Measurements from ENCODE around the gene ATP13A2.

ATP13A2 gene

GRCh38 chr1:17011439-17012307 lies at the start of gene ATP13A2:
ATP13A2 (minus strand) TSS chr1:17011928; CDS start chr1:17011738, 190 bp downstream.
- DNase-seq (ENCODE audit: low read depth in 2 of 2), result peak; percentile 48 to 83

GRCh38 chr1:17061486-17061885 lies 49.8 kb upstream of the ATP13A2 start:
- DNase-seq (ENCODE audit: low read depth in 2 of 2), result no peak

GRCh38 chr1:17060306-17060749 lies 48.6 kb upstream of the ATP13A2 start:
- DNase-seq (ENCODE audit: low read depth in 2 of 2), result no peak

- no peak for DNase-seq (ENCODE audit: low read depth in 2 of 2)
These were observed 47.9 kb upstream of the ATP13A2 start for GRCh38 chr1:17059391-17060305.

GRCh38 chr1:17056551-17056950 lies 44.8 kb upstream of the ATP13A2 start:
- DNase-seq (ENCODE audit: low read depth in 2 of 2), result no peak

- DNase-seq (ENCODE audit: low read depth in 2 of 2), result no peak
These were observed 44.1 kb upstream of the ATP13A2 start for GRCh38 chr1:17055801-17056200.

GRCh38 chr1:17053685-17054410 lies 42.1 kb upstream of the ATP13A2 start, which contains the start of gene SDHB:
SDHB (minus strand) TSS chr1:17054032; CDS start chr1:17054019, 13 bp downstream.
- peak; percentile 97 to 98 for DNase-seq (ENCODE audit: low read depth in 2 of 2)

- no peak for DNase-seq (ENCODE audit: low read depth in 2 of 2)
These were observed 41.5 kb upstream of the ATP13A2 start for GRCh38 chr1:17053086-17053684.

- DNase-seq (ENCODE audit: low read depth in 2 of 2), result no peak
These were observed 40.9 kb upstream of the ATP13A2 start for GRCh38 chr1:17052641-17053040.

- DNase-seq (ENCODE audit: low read depth in 2 of 2), result no peak
These were observed 40.3 kb upstream of the ATP13A2 start for GRCh38 chr1:17052038-17052437.

- DNase-seq (ENCODE audit: low read depth in 2 of 2), result no peak
These were observed 36.2 kb upstream of the ATP13A2 start for GRCh38 chr1:17047924-17048323.

GRCh38 chr1:17046334-17046657 lies 34.6 kb upstream of the ATP13A2 start:
- no peak for DNase-seq (ENCODE audit: low read depth in 2 of 2)

- no peak for DNase-seq (ENCODE audit: low read depth in 2 of 2)
These were observed 34.1 kb upstream of the ATP13A2 start for GRCh38 chr1:17045634-17046333.

- no peak for DNase-seq (ENCODE audit: low read depth in 2 of 2)
These were observed 33.4 kb upstream of the ATP13A2 start for GRCh38 chr1:17045150-17045549.

- DNase-seq (ENCODE audit: low read depth in 2 of 2), result no peak
These were observed 31.9 kb upstream of the ATP13A2 start for GRCh38 chr1:17043676-17044075.

GRCh38 chr1:17040135-17040534 lies 28.4 kb upstream of the ATP13A2 start:
- DNase-seq (ENCODE audit: low read depth in 2 of 2), result no peak

- no peak for DNase-seq (ENCODE audit: low read depth in 2 of 2)
These were observed 27.8 kb upstream of the ATP13A2 start for GRCh38 chr1:17039522-17039921.

GRCh38 chr1:17033481-17033880 lies 21.8 kb upstream of the ATP13A2 start:
- no peak for DNase-seq (ENCODE audit: low read depth in 2 of 2)

GRCh38 chr1:17032741-17033140 lies 21.0 kb upstream of the ATP13A2 start:
- no peak for DNase-seq (ENCODE audit: low read depth in 2 of 2)

- no peak for DNase-seq (ENCODE audit: low read depth in 2 of 2)
These were observed 19.7 kb upstream of the ATP13A2 start for GRCh38 chr1:17031436-17031835.

GRCh38 chr1:17030206-17030605 lies 18.5 kb upstream of the ATP13A2 start:
- DNase-seq (ENCODE audit: low read depth in 2 of 2), result no peak

Measured in stimulated activated CD8-positive, alpha-beta memory T cell treated with anti-CD3 and anti-CD28 coated beads, Interleukin-7, amount 100 ng/mL, for 4 hours (primary cell).